ENCODE results near the gene ROS1. TPM values are rescaled to one million over a fixed set of nuclear protein-coding genes. Genes with fewer than 3 reads are reported as not detected.

The ROS1 gene
- total and polyA plus RNA-seq, 3 experiments from 2014 or later, result not detected

GRCh38 chr6:117399924-117400323, 25.8 kb downstream of the ROS1 start:
- H3K4me1 Mint-ChIP-seq, result no peaks in the 10 kb centered on the region
- H3K27me3 Mint-ChIP-seq, result peaks cover under 1 to 6% of the 10 kb centered on the region in 2 donors
- no peak overlapping the region for H3K27ac ChIP-seq (ENCODE audit: low read depth, low read length)
- H3K9me3 ChIP-seq (ENCODE audit: low read length), result no peaks in the 10 kb centered on the region
- H3K4me1 ChIP-seq (ENCODE audit: insufficient read depth, low read length), result no peaks in the 10 kb centered on the region
- H3K36me3 ChIP-seq (ENCODE audit: insufficient read depth, low read length), result no peaks in the 10 kb centered on the region
- H3K36me3 Mint-ChIP-seq, result no peaks in the 10 kb centered on the region
- DNase-seq, result no peak
- H3K27me3 ChIP-seq (ENCODE audit: insufficient read depth, low read length, poor library complexity, severe bottlenecking), result no peaks in the 10 kb centered on the region
- H3K4me3 ChIP-seq (ENCODE audit: low read length), result no peak overlapping the region
- ChIA-PET CTCF (no interaction called here), POLR2A (no interaction called here)
- no peak overlapping the region for H3K4me3 Mint-ChIP-seq
- H3K9me3 Mint-ChIP-seq, result no peaks in the 10 kb centered on the region
- no peak overlapping the region for H3K27ac Mint-ChIP-seq

- Histone ChIP-seq H3K4me1 (ENCODE audit: insufficient read depth, low read length) (no peaks in the 10 kb centered on the region), H3K36me3 (ENCODE audit: insufficient read depth, low read length) (no peaks in the 10 kb centered on the region), H3K4me3 (ENCODE audit: low read length) (no peak overlapping the region), H3K9me3 (ENCODE audit: low read length) (no peaks in the 10 kb centered on the region), H3K27ac (ENCODE audit: low read depth, low read length) (no peak overlapping the region), H3K27me3 (ENCODE audit: insufficient read depth, low read length, poor library complexity, severe bottlenecking) (no peaks in the 10 kb centered on the region)
- Mint-ChIP-seq H3K9me3 (no peaks in the 10 kb centered on the region), H3K27me3 (peaks cover 2 to 10% of the 10 kb centered on the region in 2 donors), H3K4me1 (no peaks in the 10 kb centered on the region), H3K4me3 (no peak overlapping the region), H3K27ac (no peak overlapping the region), H3K36me3 (no peaks in the 10 kb centered on the region)
- ChIA-PET CTCF (no interaction called here), POLR2A (no interaction called here)
- DNase-seq, result no peak
Measured at GRCh38 chr6:117399126-117399525, 26.6 kb downstream of the ROS1 start.

GRCh38 chr6:117397536-117398227, 28.1 kb downstream of the ROS1 start:
- ChIA-PET CTCF (no interaction called here), POLR2A (no interaction called here)
- Histone ChIP-seq H3K4me3 (ENCODE audit: low read length) (no peak overlapping the region), H3K27me3 (ENCODE audit: insufficient read depth, low read length, poor library complexity, severe bottlenecking) (no peaks in the 10 kb centered on the region), H3K36me3 (ENCODE audit: insufficient read depth, low read length) (no peaks in the 10 kb centered on the region), H3K27ac (ENCODE audit: low read depth, low read length) (no peak overlapping the region), H3K4me1 (ENCODE audit: insufficient read depth, low read length) (no peaks in the 10 kb centered on the region), H3K9me3 (ENCODE audit: low read length) (no peaks in the 10 kb centered on the region)
- Mint-ChIP-seq H3K4me1 (no peaks in the 10 kb centered on the region), H3K36me3 (no peaks in the 10 kb centered on the region), H3K9me3 (no peaks in the 10 kb centered on the region), H3K27ac (no peak overlapping the region), H3K4me3 (no peak overlapping the region), H3K27me3 (peaks cover 11 to 14% of the 10 kb centered on the region in 2 donors)
- DNase-seq, result no peak

GRCh38 chr6:117396228-117396627, 29.5 kb downstream of the ROS1 start:
- CTCF ChIA-PET, result no interaction called here
- H3K4me1 Mint-ChIP-seq, result no peaks in the 10 kb centered on the region

DNA sequence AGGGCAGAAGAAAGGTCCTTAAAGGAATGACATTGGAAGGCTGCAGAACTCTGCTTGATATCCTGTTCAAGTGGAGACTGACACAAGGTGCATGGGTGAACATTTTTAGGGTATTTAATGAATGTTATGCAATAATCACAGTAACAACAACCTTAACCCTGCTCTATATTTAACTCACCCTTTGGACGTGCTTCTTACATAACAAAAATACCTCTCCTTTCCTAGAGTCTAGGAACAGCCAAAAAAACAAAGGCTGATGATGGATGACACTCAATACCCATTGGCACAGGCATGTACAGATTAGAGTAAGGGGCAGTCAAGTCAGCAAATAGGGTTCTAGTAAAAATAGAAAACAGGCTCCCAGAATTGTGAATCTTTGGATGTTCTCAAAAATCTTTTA, 30.6 kb downstream of the ROS1 start:
- ChIA-PET POLR2A (no interaction called here), CTCF (no interaction called here)
- Histone ChIP-seq H3K4me1 (ENCODE audit: insufficient read depth, low read length) (no peaks in the 10 kb centered on the region), H3K4me3 (ENCODE audit: low read length) (no peak overlapping the region), H3K9me3 (ENCODE audit: low read length) (no peaks in the 10 kb centered on the region), H3K27me3 (ENCODE audit: insufficient read depth, low read length, poor library complexity, severe bottlenecking) (no peaks in the 10 kb centered on the region), H3K36me3 (ENCODE audit: insufficient read depth, low read length) (no peaks in the 10 kb centered on the region), H3K27ac (ENCODE audit: low read depth, low read length) (no peak overlapping the region)
- no peaks in the 10 kb centered on the region for H3K36me3 Mint-ChIP-seq
- H3K27ac Mint-ChIP-seq, result no peak overlapping the region
- no peaks in the 10 kb centered on the region for H3K9me3 Mint-ChIP-seq
- no peak overlapping the region for H3K4me3 Mint-ChIP-seq
- H3K27me3 Mint-ChIP-seq, result peaks cover 15 to 24% of the 10 kb centered on the region in 2 donors
- no peaks in the 10 kb centered on the region for H3K4me1 Mint-ChIP-seq
- no peak for DNase-seq

More at GRCh38 chr6:117396228-117396627, 29.5 kb downstream of the ROS1 start:
- Mint-ChIP-seq H3K4me3 (no peak overlapping the region), H3K36me3 (no peaks in the 10 kb centered on the region), H3K9me3 (no peaks in the 10 kb centered on the region), H3K27ac (no peak overlapping the region), H3K27me3 (peaks cover 15 to 20% of the 10 kb centered on the region in 2 donors)
- Histone ChIP-seq H3K4me3 (ENCODE audit: low read length) (no peak overlapping the region), H3K36me3 (ENCODE audit: insufficient read depth, low read length) (no peaks in the 10 kb centered on the region), H3K4me1 (ENCODE audit: insufficient read depth, low read length) (no peaks in the 10 kb centered on the region), H3K9me3 (ENCODE audit: low read length) (no peaks in the 10 kb centered on the region), H3K27ac (ENCODE audit: low read depth, low read length) (no peak overlapping the region), H3K27me3 (ENCODE audit: insufficient read depth, low read length, poor library complexity, severe bottlenecking) (no peaks in the 10 kb centered on the region)
- DNase-seq, result no peak
- POLR2A ChIA-PET, result no interaction called here

- Mint-ChIP-seq H3K4me1 (no peaks in the 10 kb centered on the region), H3K4me3 (no peak overlapping the region), H3K36me3 (no peaks in the 10 kb centered on the region), H3K27me3 (peaks cover 15 to 31% of the 10 kb centered on the region in 2 donors), H3K27ac (no peak overlapping the region), H3K9me3 (no peaks in the 10 kb centered on the region)
- Histone ChIP-seq H3K4me1 (ENCODE audit: insufficient read depth, low read length) (no peaks in the 10 kb centered on the region), H3K27ac (ENCODE audit: low read depth, low read length) (no peak overlapping the region), H3K9me3 (ENCODE audit: low read length) (no peaks in the 10 kb centered on the region), H3K36me3 (ENCODE audit: insufficient read depth, low read length) (no peaks in the 10 kb centered on the region), H3K27me3 (ENCODE audit: insufficient read depth, low read length, poor library complexity, severe bottlenecking) (no peaks in the 10 kb centered on the region), H3K4me3 (ENCODE audit: low read length) (no peak overlapping the region)
- ChIA-PET CTCF (no interaction called here), POLR2A (no interaction called here)
- DNase-seq, result no peak
Measured at GRCh38 chr6:117393045-117393444, 32.7 kb downstream of the ROS1 start.

DNA sequence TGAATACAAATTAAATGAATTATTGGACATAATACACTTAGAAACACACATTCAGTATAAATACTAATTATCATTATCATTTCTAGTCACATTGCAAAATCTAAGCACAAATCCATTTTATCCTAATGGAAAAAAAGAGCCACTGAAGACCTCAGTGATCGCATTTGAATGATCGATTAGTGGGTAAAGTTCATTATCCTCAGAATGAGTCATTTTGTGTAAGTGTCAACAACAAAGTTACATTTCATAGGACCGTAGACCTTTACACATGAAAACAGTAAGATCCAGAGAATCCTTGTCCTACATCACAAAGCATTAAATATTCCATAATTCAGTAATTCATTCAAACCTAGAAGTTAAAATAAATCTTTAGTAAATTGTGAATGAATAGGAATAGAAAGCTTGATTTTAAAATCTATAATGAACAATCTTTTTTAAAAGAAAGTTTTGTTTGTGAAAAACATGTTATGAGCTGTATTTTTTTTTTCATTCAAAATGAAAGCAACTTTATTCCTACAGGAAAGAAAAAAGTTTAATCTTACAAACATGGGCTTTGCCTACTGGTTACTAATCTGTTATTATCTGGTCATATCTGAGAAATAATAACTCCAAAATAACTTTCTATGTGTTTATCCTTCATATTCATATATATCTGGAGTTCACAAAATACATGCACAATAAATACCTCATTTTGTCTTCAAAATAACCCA, 33.7 kb downstream of the ROS1 start:
- POLR2A ChIA-PET, result no interaction called here
- DNase-seq, result no peak
- Mint-ChIP-seq H3K27me3 (peaks cover 15 to 32% of the 10 kb centered on the region in 2 donors), H3K36me3 (no peaks in the 10 kb centered on the region), H3K4me1 (no peaks in the 10 kb centered on the region), H3K9me3 (no peaks in the 10 kb centered on the region), H3K27ac (no peak overlapping the region), H3K4me3 (no peak overlapping the region)
- Histone ChIP-seq H3K27ac (ENCODE audit: low read depth, low read length) (no peak overlapping the region), H3K9me3 (ENCODE audit: low read length) (no peaks in the 10 kb centered on the region), H3K36me3 (ENCODE audit: insufficient read depth, low read length) (no peaks in the 10 kb centered on the region), H3K4me3 (ENCODE audit: low read length) (no peak overlapping the region), H3K27me3 (ENCODE audit: insufficient read depth, low read length, poor library complexity, severe bottlenecking) (no peaks in the 10 kb centered on the region), H3K4me1 (ENCODE audit: insufficient read depth, low read length) (no peaks in the 10 kb centered on the region)
- CTCF ChIA-PET, result no interaction called here

DNA sequence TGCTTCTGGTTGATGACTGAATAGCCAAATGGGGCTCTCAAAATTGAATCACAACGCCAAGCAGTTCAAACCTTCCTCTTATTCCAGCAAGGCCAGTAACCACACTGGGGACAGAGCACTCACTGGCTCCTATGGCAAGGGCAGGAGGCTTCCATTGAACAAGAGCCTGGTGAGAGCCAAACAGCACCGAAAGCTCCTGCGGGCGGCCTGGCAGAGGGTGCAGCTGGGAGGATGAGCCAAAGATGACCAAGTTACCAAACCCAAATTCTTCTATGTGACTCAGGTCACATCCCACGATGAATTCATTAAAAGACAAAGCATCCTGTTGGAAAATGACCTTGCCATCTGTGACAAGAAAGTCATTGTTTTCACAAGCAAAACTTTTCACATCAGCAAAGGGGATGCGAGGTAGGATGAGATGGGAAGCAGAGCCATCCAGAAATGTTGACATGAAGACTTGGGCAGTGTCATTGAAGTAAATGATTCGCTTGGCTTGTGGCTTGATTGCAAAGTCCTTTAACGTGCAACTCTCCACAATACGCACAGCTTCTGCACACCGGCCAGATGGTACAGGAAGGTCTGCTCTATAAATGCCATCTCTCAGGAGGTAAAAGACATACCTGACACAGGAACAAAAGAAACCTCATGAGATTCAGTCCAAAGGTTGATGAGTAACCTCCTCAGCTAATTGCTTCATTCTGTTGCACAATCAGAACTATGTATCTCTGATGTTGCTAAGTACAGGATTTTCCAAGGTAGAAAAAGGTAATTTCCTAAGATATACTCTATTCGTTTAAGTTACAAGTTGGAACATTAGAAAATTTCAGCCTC, 36.3 kb downstream of the ROS1 start:
- CTCF ChIA-PET, result interaction anchor here (0.7 kb wide), 1 partner anchor 108 kb away, joined by 3 read pairs; no protein-coding TSS in a partner anchor
- H3K4me3 ChIP-seq (ENCODE audit: low read length), result no peak overlapping the region
- H3K27ac ChIP-seq (ENCODE audit: low read depth, low read length), result no peak overlapping the region
- H3K4me3 Mint-ChIP-seq, result no peak overlapping the region
- no peaks in the 10 kb centered on the region for H3K9me3 ChIP-seq (ENCODE audit: low read length)
- no peaks in the 10 kb centered on the region for H3K4me1 Mint-ChIP-seq
- H3K27me3 ChIP-seq (ENCODE audit: insufficient read depth, low read length, poor library complexity, severe bottlenecking), result no peaks in the 10 kb centered on the region
- POLR2A ChIA-PET, result no interaction called here
- H3K9me3 Mint-ChIP-seq, result no peaks in the 10 kb centered on the region
- no peak for DNase-seq
- H3K4me1 ChIP-seq (ENCODE audit: insufficient read depth, low read length), result no peaks in the 10 kb centered on the region
- peaks cover 19 to 42% of the 10 kb centered on the region in 2 donors for H3K27me3 Mint-ChIP-seq
- no peaks in the 10 kb centered on the region for H3K36me3 ChIP-seq (ENCODE audit: insufficient read depth, low read length)
- no peaks in the 10 kb centered on the region for H3K36me3 Mint-ChIP-seq
- no peak overlapping the region for H3K27ac Mint-ChIP-seq
